Activated CD8-positive, alpha-beta memory T cell treated with anti-CD3 and anti-CD28 coated beads, Interleukin-2, amount 50 U/mL, for 48 hours (primary cell): ENCODE data around the gene TICAM1.

Source experiments
- DNase-seq: peaks from one replicate; pipeline ENCODE4 v3.0.0-alpha.2; 2020

TICAM1 gene

GRCh38 chr19:4768934-4769777 is 62.4 kb downstream of the TICAM1 start:
- DNase-seq, result peak; percentile 93
